Heart left ventricle (tissue), 16 donors: ENCODE measurements around the gene WDR37. TPM values are rescaled to one million over a fixed set of nuclear protein-coding genes. Genes with fewer than 3 reads are reported as not detected.
"Not testable (repeated sequence)": the region's sequence is repeated elsewhere in the genome, so short reads cannot be mapped to it uniquely, and the experiment has no call there.

Experiments used
- ATAC-seq, 4 donors: fragments of 200-7000 bp; cut with Tn5 transposase; one replicate each; pipeline ENCODE4 v1.9.1; 2020 to 2022; ENCODE audit warnings: moderate library complexity in 4 of 4, mild to moderate bottlenecking in 3 of 4, moderate number of reproducible peaks in 1 of 4
- DNase-seq, 5 donors: peaks; one replicate each; pipeline ENCODE4 v3.0.0-alpha.2; 2020
- H3K27ac ChIP-seq, 12 donors: fragments of 200-600 bp; sonication (generic) in 4 of 12; one replicate each; pipeline versions ENCODE4 v1.5.0 to v1.8.0; 2016 to 2022; ENCODE audit warnings: mild to moderate bottlenecking in 2 of 12
- H3K27me3 ChIP-seq, 9 donors: fragments of 200-600 bp; sonication (generic) in 2 of 9; one replicate each; pipeline versions ENCODE4 v1.5.1 to v1.8.0; 2016 to 2022; ENCODE audit warnings: mild to moderate bottlenecking in 3 of 9
- H3K36me3 ChIP-seq, 9 donors: fragments of 200-600 bp; sonication (generic) in 2 of 9; one replicate each; pipeline versions ENCODE4 v1.5.0 to v1.8.0; 2018 to 2022; ENCODE audit warnings: mild to moderate bottlenecking in 2 of 9
- H3K4me1 ChIP-seq, 12 donors: fragments of 200-600 bp; sonication (generic) in 4 of 12; one replicate each; pipeline versions ENCODE4 v1.5.0 to v1.8.0; 2016 to 2022; ENCODE audit warnings: mild to moderate bottlenecking in 3 of 12
- H3K4me3 ChIP-seq, 12 donors: fragments of 200-600 bp; sonication (generic) in 4 of 12; one replicate each; pipeline versions ENCODE4 v1.5.0 to v1.8.0; 2017 to 2022; ENCODE audit warnings: mild to moderate bottlenecking in 9 of 12, moderate library complexity in 4 of 12
- H3K9me3 ChIP-seq, 12 donors: fragments of 200-600 bp; sonication (generic) in 4 of 12; one replicate each; pipeline versions ENCODE4 v1.5.0 to v1.8.0; 2016 to 2022; ENCODE audit warnings: mild to moderate bottlenecking in 1 of 12
- CTCF ChIP-seq, 12 donors: fragments of 200-600 bp; sonication (generic) in 4 of 12; IDR thresholded peaks; one replicate each; pipeline versions ENCODE4 v1.5.0 to v1.8.0; 2018 to 2022; ENCODE audit warnings: antibody characterized with exemption in 12 of 12, mild to moderate bottlenecking in 5 of 12
- POLR2A ChIP-seq, 2 donors: fragments of 450-650 bp; IDR thresholded peaks; one replicate each; pipeline ENCODE4 v1.6.1; 2017; ENCODE audit warnings: antibody characterized with exemption in 2 of 2, mild to moderate bottlenecking in 2 of 2, moderate library complexity in 2 of 2
- WGBS, 4 donors: extraction: QIAGEN DNeasy Blood & Tissue Kit in 2 of 4; methylation state at CpG; one replicate each; pipeline versions ENCODE4 v1.1.5 to v1.1.7; 2013 to 2018; 5-methylcytosine and 5-hydroxymethylcytosine counted together
- intact Hi-C, 10 donors: fragments of 100-400 bp; cut with DNase I; formaldehyde crosslinking; loops; one replicate each; pipeline versions ENCODE4 v1.11.1 to v1.14.2; 2022
- polyA plus RNA-seq, 2 donors: library from polyadenylated mRNA; stranded (reverse); fragments of 200-250 nt; gene quantifications; one replicate each; pipeline ENCODE4 v1.2.3, GENCODE V29; 2013
- total RNA-seq, 9 donors: library from RNA; depleted of rRNA in 2 of 9; stranded (reverse); fragments of >200 nt in 2 of 9; fragmentation: NEBNext Ultra II Directional in 3 of 9; extraction: Animal tissue kit (Norgen Biotek cat#: 25700) in 3 of 9; gene quantifications; one replicate each; pipeline versions ENCODE4 v1.1.0 to v1.2.4, GENCODE V29; 2016 to 2023
- donor health status: ischemic (EF 13 %, LVEDD 7.1; RV severe dilation, severe dysfunction).
- donor health status: healthy with polysubstance abuse.
- donor health status: DM: no; HTN: yes; CAD: no.
- donor health status: DM: no; HTN: no; CAD: no.
- donor health status: ischemic (EF 25% LVEDD 6.9; RV normal size, moderate dysfunction).
- donor health status: ischemic (EF 25% LVEDD 5.7; RV mildly dilated, moderate dysfunction).
- donor health status: healthy.
- donor health status: DM: yes; HTN: yes; CAD: no.
- donor health status: ischemic (EF 35%, LVEDD 5.7; RV mildly dilated, moderate dysfunction).
- donor health status: nonischemic (EF 11% LVEDD 7.7; RV severe dilation, severe dysfunction).
- donor health status: DM: yes; HTN: yes; CAD: no.
- donor health status: PGD.
- donor health status: ischemic (EF 29% LVEDD 5.4; RV normal size, mild dysfunction).
- donor health status: nonischemic (EF 23%, LVEDD 6.1; RV moderate dilation, normal function).

Gene WDR37
- total and polyA plus RNA-seq, 11 donors = 8.4 to 43.3 (median 26.3) TPM

GRCh38 chr10:1034758-1035157 lies 21.4 kb upstream of the WDR37 start:
- Histone ChIP-seq H3K27me3 (no peaks in the 10 kb centered on the region), H3K36me3 (peaks cover 0 to 31% (median 22%) of the 10 kb centered on the region in 9 donors), H3K9me3 (no peaks in the 10 kb centered on the region), H3K27ac (no peak overlapping the region), H3K4me1 (peaks cover 0 to 11% (median 0%) of the 10 kb centered on the region in 12 donors), H3K4me3 (no peak overlapping the region)
- TF ChIP-seq CTCF (IDR thresholded peaks at IDR 0.05) = no peak
- no peak for ATAC-seq
- no peak for DNase-seq
- intact Hi-C loops = no loop called here
- 83 to 89% (median 87%) methylated on average over 3 of the region's 3 CpGs for WGBS, 4 donors

GRCh38 chr10:1035201-1035600 lies 21.0 kb upstream of the WDR37 start:
- TF ChIP-seq POLR2A (IDR thresholded peaks at IDR 0.05) (no peak), CTCF (IDR thresholded peaks at IDR 0.05) (no peak)
- ATAC-seq (no peak), DNase-seq (no peak)
- H3K27me3 ChIP-seq = no peaks in the 10 kb centered on the region
- intact Hi-C loops = no loop called here
- no peaks in the 10 kb centered on the region for H3K9me3 ChIP-seq
- H3K4me1 ChIP-seq = peaks cover 0 to 11% (median 0%) of the 10 kb centered on the region in 12 donors
- no peak overlapping the region for H3K4me3 ChIP-seq
- WGBS, 4 donors = 80 to 85% (median 83%) methylated on average over 6 of the region's 6 CpGs
- H3K36me3 ChIP-seq = peaks cover 0 to 35% (median 27%) of the 10 kb centered on the region in 9 donors
- H3K27ac ChIP-seq = peak overlapping the region in 1 of 12 donors; percentile 19

DNA sequence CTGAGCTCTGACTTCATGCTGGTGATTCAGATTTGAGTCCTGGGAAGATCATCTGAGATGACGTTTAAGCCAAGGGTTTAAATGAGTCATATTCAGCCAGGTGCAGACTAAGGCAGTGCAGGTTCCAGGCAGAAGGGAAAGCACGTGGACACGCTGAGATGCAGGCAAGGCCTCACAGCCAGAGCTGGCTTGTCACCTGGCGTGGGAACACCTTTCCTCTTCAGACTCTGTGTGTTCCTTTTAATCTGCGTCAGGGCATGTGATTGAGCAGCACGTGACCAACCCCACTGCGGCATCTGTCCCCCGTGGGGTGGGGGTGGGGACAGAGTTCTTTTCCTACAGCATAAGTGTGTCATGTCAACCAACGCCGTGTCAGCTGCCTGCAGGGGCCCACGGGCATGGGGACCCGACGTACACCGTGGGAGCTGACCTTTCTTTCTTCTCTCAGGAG lies 19.8 kb upstream of the WDR37 start:
- DNase-seq (no peak), ATAC-seq (peak in 1 of 4 donors; percentile 46)
- TF ChIP-seq POLR2A (IDR thresholded peaks at IDR 0.05) (no peak), CTCF (IDR thresholded peaks at IDR 0.05) (no peak)
- peaks cover 0 to 11% (median 0%) of the 10 kb centered on the region in 12 donors for H3K4me1 ChIP-seq
- WGBS, 4 donors = 70 to 73% (median 71%) methylated on average over 13 to 14 of the region's 14 CpGs
- no peaks in the 10 kb centered on the region for H3K27me3 ChIP-seq
- peaks cover 0 to 47% (median 38%) of the 10 kb centered on the region in 9 donors for H3K36me3 ChIP-seq
- H3K4me3 ChIP-seq = no peak overlapping the region
- intact Hi-C loops = no loop called here
- no peak overlapping the region for H3K27ac ChIP-seq
- H3K9me3 ChIP-seq = no peaks in the 10 kb centered on the region

DNA sequence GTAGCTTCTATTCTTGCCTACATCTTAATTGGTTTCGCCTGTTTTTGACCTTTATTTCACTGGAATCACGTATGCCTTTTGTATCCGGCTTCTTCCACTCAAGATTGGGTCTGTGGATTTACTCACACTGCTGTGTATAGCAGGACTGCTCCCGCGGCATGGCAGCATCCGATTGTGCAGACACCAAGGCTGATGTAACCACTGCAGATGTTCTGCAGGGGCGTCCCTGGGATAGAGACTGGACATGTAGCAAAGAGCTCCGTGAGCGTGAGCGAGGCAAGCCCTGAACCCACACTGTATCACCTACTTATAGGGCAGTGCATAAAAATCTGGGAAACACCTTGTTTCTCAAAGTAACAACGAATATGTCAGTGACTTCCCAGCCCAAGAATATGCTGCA lies 19.1 kb upstream of the WDR37 start:
- no peak overlapping the region for H3K27ac ChIP-seq

DNA sequence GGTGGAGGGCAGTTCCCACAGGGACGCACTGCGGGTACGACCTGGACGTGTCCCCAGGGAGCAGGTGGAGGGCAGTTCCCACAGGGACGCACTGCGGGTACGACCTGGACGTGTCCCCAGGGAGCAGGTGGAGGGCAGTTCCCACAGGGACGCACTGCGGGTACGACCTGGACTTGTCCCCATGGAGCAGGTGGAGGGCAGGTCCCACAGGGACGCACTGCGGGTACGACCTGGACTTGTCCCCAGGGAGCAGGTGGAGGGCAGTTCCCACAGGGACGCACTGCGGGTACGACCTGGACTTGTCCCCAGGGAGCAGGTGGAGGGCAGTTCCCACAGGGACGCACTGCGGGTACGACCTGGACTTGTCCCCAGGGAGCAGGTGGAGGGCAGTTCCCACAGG lies 17.4 kb upstream of the WDR37 start:
- H3K36me3 ChIP-seq = peaks cover 0 to 71% (median 61%) of the 10 kb centered on the region in 9 donors
- H3K4me1 ChIP-seq = peaks cover 0 to 13% (median 4%) of the 10 kb centered on the region in 12 donors
- ATAC-seq, H3K27ac ChIP-seq, DNase-seq, H3K9me3 ChIP-seq, H3K27me3 ChIP-seq, intact Hi-C loops, H3K4me3 ChIP-seq: not testable (repeated sequence)
- WGBS, 4 donors = 88 to 95% (median 94%) methylated on average over 3 to 15 of the region's 20 CpGs

More for the DNA sequence above, 19.1 kb upstream of the WDR37 start:
- WGBS, 4 donors = 91 to 93% (median 92%) methylated on average over 11 of the region's 11 CpGs
- intact Hi-C loops = no loop called here
- TF ChIP-seq POLR2A (IDR thresholded peaks at IDR 0.05) (no peak), CTCF (IDR thresholded peaks at IDR 0.05) (no peak)
- Histone ChIP-seq H3K9me3 (no peaks in the 10 kb centered on the region), H3K27me3 (no peaks in the 10 kb centered on the region), H3K4me1 (peaks cover 0 to 11% (median 0%) of the 10 kb centered on the region in 12 donors), H3K4me3 (no peak overlapping the region), H3K36me3 (peaks cover 0 to 54% (median 46%) of the 10 kb centered on the region in 9 donors)
- no peak for DNase-seq
- ATAC-seq = no peak
